NOMO-1 treated with dmso at 0.1 percent for 144 hours (cell line): ENCODE measurements around the gene SLC12A7.
"Not testable (repeated sequence)": the region's sequence is repeated elsewhere in the genome, so short reads cannot be mapped to it uniquely, and the experiment has no call there.

Experiments used
- DNase-seq: peaks from one replicate; lab custom pipeline; 2025; ENCODE audit not compliant: unreplicated experiment; lab: John Stamatoyannopoulos, UW

SLC12A7 gene

GRCh38 chr5:1111727-1112289 is at the start of gene SLC12A7:
Gene SLC12A7 (minus strand): TSS chr5:1112063. CDS start chr5:1111991, 72 bp downstream.
- peak; percentile 70 for DNase-seq

GRCh38 chr5:1161108-1161832 is 49.4 kb upstream of the SLC12A7 start:
- no peak for DNase-seq

GRCh38 chr5:1159774-1160406 is 48.0 kb upstream of the SLC12A7 start:
- no peak for DNase-seq

- no peak for DNase-seq
Measured at GRCh38 chr5:1159341-1159675, 47.4 kb upstream of the SLC12A7 start.

GRCh38 chr5:1158647-1159340 is 46.9 kb upstream of the SLC12A7 start:
- no peak for DNase-seq

- not testable (repeated sequence) for DNase-seq
Measured at GRCh38 chr5:1157461-1157986, 45.7 kb upstream of the SLC12A7 start.

GRCh38 chr5:1156754-1157460 is 45.0 kb upstream of the SLC12A7 start:
- no peak for DNase-seq

- DNase-seq, result no peak
Measured at GRCh38 chr5:1156033-1156753, 44.3 kb upstream of the SLC12A7 start.

GRCh38 chr5:1155191-1156032 is 43.5 kb upstream of the SLC12A7 start:
- no peak for DNase-seq

GRCh38 chr5:1153428-1153827 is 41.6 kb upstream of the SLC12A7 start:
- DNase-seq, result no peak

- no peak for DNase-seq
Measured at GRCh38 chr5:1152771-1153282, 41.0 kb upstream of the SLC12A7 start.

GRCh38 chr5:1152156-1152555 is 40.3 kb upstream of the SLC12A7 start:
- no peak for DNase-seq

GRCh38 chr5:1151316-1151715 is 39.5 kb upstream of the SLC12A7 start:
- DNase-seq, result no peak

- no peak for DNase-seq
Measured at GRCh38 chr5:1150866-1151265, 39.0 kb upstream of the SLC12A7 start.

- no peak for DNase-seq
Measured at GRCh38 chr5:1144638-1145396, 33.0 kb upstream of the SLC12A7 start.

- DNase-seq, result no peak
Measured at GRCh38 chr5:1144089-1144488, 32.2 kb upstream of the SLC12A7 start.

- no peak for DNase-seq
Measured at GRCh38 chr5:1143670-1143951, 31.7 kb upstream of the SLC12A7 start.

- no peak for DNase-seq
Measured at GRCh38 chr5:1142886-1143669, 31.2 kb upstream of the SLC12A7 start.
